ENCODE data around the gene PON3. TPM values are rescaled to one million over a fixed set of nuclear protein-coding genes. Genes with fewer than 3 reads are reported as not detected.

Gene PON3
- total and polyA plus RNA-seq, 2 of the 13 experiments (the other 11 are each of a cell fraction or from before 2014, with no cell fraction given): 23.6 to 37.8 TPM

- TF ChIP-seq ZNF281 (CRISPR knock-in tag; IDR thresholded peaks at IDR 0.05; ENCODE audit: borderline replicate concordance): no peak
Measured at GRCh38 chr7:95405800-95406199, 9.6 kb upstream of the PON3 start (continued).

GRCh38 chr7:95405208-95405607 lies 9.0 kb upstream of the PON3 start:
- CTCF ChIA-PET (ENCODE audit: low intra/inter-chr PET ratio, low total read pairs): no interaction called here

GRCh38 chr7:95404316-95404865 lies 8.2 kb upstream of the PON3 start:
- in situ Hi-C loops (cut with HindIII; ENCODE audit: extremely low pct_ligation_motif_present, low pct_unique_long_range_greater_than_20kb) (no loop called here), intact Hi-C loops (cut with micrococcal nuclease; ENCODE audit: unreplicated experiment) (no loop called here)
- no peaks in the 10 kb centered on the region for H3K27me3 ChIP-seq (ENCODE audit: control insufficient read depth in 1 of 2, insufficient read depth in 2 of 2, low read length in 2 of 2)
- DNase-seq (ENCODE audit: low spot score) (no peak), FAIRE-seq (no peak), ATAC-seq (no peak)
- no peak overlapping the region for H3K4me3 ChIP-seq (replicated peaks in 1 of 3; ENCODE audit: insufficient read depth in 1 of 3, low read depth in 2 of 3, low read length in 3 of 3)
- H3K4me2 ChIP-seq (ENCODE audit: low read depth, low read length): no peak overlapping the region
- no peak overlapping the region for H3K9ac ChIP-seq (ENCODE audit: insufficient read depth, low read depth, low read length)
- H4K20me1 ChIP-seq (ENCODE audit: insufficient read depth, low read length): no peaks in the 10 kb centered on the region; the same call in 1 of the 2 replicates
- no peaks in the 10 kb centered on the region for H3K79me2 ChIP-seq (ENCODE audit: insufficient read depth, low read length)
- ChIA-PET CTCF (ENCODE audit: low intra/inter-chr PET ratio, low total read pairs) (no interaction called here), POLR2A (no interaction called here)
- peaks cover 21% of the 10 kb centered on the region for H3K4me1 ChIP-seq (ENCODE audit: insufficient read depth, low read length)
- no peak overlapping the region for H3K27ac ChIP-seq (ENCODE audit: extremely low read length, insufficient read depth, low read length)
- BruUV-seq (replicated peaks): no TSS peak
- no peak overlapping the region for H2AFZ ChIP-seq (ENCODE audit: low read length)
- no peaks in the 10 kb centered on the region for H3K9me3 ChIP-seq (ENCODE audit: low read length)
- H3K36me3 ChIP-seq (replicated peaks in 1 of 2; ENCODE audit: control insufficient read depth in 1 of 2, insufficient read depth in 2 of 2, low read length in 2 of 2): peaks cover 3 to 37% of the 10 kb centered on the region in 2 experiments; a peak in 3 of 5 replicates
- WGBS (ENCODE audit: low lambda C conversion rate): 82% methylated on average over 4 of the region's 4 CpGs
- TF ChIP-seq KDM6A (CRISPR knock-in tag; IDR thresholded peaks at IDR 0.05; ENCODE audit: low read depth) (no peak), PAWR (CRISPR knock-in tag; IDR thresholded peaks at IDR 0.05; ENCODE audit: borderline replicate concordance) (no peak), ZFP1 (CRISPR knock-in tag; IDR thresholded peaks at IDR 0.05) (no peak), MIER2 (CRISPR knock-in tag; IDR thresholded peaks at IDR 0.05) (no peak), ZNF562 (CRISPR knock-in tag; IDR thresholded peaks at IDR 0.05; ENCODE audit: borderline replicate concordance) (no peak), MTERF4 (CRISPR knock-in tag; IDR thresholded peaks at IDR 0.05) (no peak), TRAFD1 (CRISPR knock-in tag; IDR thresholded peaks at IDR 0.05; ENCODE audit: borderline replicate concordance) (no peak), NFYC (CRISPR knock-in tag; IDR thresholded peaks at IDR 0.05) (no peak), SALL2 (CRISPR knock-in tag; IDR thresholded peaks at IDR 0.05) (no peak), GTF2F1 (IDR thresholded peaks at IDR 0.05; ENCODE audit: low read length) (no peak)

More at GRCh38 chr7:95405208-95405607, 9.0 kb upstream of the PON3 start:
- H3K4me1 ChIP-seq (ENCODE audit: insufficient read depth, low read length): peaks cover 15% of the 10 kb centered on the region
- H4K20me1 ChIP-seq (ENCODE audit: insufficient read depth, low read length): no peaks in the 10 kb centered on the region; the same call in 1 of the 2 replicates
- H3K9ac ChIP-seq (ENCODE audit: insufficient read depth, low read depth, low read length): no peak overlapping the region
- no TSS peak for BruUV-seq (replicated peaks)
- no peak for DNase-seq (ENCODE audit: low spot score)
- H3K36me3 ChIP-seq (replicated peaks in 1 of 2; ENCODE audit: control insufficient read depth in 1 of 2, insufficient read depth in 2 of 2, low read length in 2 of 2): peaks cover 3 to 43% of the 10 kb centered on the region in 2 experiments; a peak in 4 of 5 replicates
- intact Hi-C loops (cut with micrococcal nuclease; ENCODE audit: unreplicated experiment) (no loop called here), in situ Hi-C loops (cut with HindIII; ENCODE audit: extremely low pct_ligation_motif_present, low pct_unique_long_range_greater_than_20kb) (no loop called here)
- H3K27ac ChIP-seq (ENCODE audit: extremely low read length, insufficient read depth, low read length): no peak overlapping the region
- no peaks in the 10 kb centered on the region for H3K27me3 ChIP-seq (ENCODE audit: control insufficient read depth in 1 of 2, insufficient read depth in 2 of 2, low read length in 2 of 2)
- H3K79me2 ChIP-seq (ENCODE audit: insufficient read depth, low read length): no peaks in the 10 kb centered on the region
- no peak overlapping the region for H3K4me2 ChIP-seq (ENCODE audit: low read depth, low read length)
- H3K9me3 ChIP-seq (ENCODE audit: low read length): no peaks in the 10 kb centered on the region
- 99% methylated on average over 3 of the region's 3 CpGs for WGBS (ENCODE audit: low lambda C conversion rate)
- H3K4me3 ChIP-seq (replicated peaks in 1 of 3; ENCODE audit: insufficient read depth in 1 of 3, low read depth in 2 of 3, low read length in 3 of 3): no peak overlapping the region
- POLR2A ChIA-PET: no interaction called here
- TF ChIP-seq ATM (IDR thresholded peaks at IDR 0.05; ENCODE audit: borderline replicate concordance) (no peak), KDM2A (CRISPR knock-in tag; IDR thresholded peaks at IDR 0.05; ENCODE audit: borderline replicate concordance, low read depth) (no peak), SP1 (IDR thresholded peaks at IDR 0.05) (no peak), SP1 (CRISPR knock-in tag; IDR thresholded peaks at IDR 0.05) (no peak)
- no peak for ATAC-seq
- no peak for FAIRE-seq
- H2AFZ ChIP-seq (ENCODE audit: low read length): no peak overlapping the region

Data from HepG2 (cell line).